Liver (tissue), 9 donors: ENCODE results near the gene FAM117A. TPM values are rescaled to one million over a fixed set of nuclear protein-coding genes. Genes with fewer than 3 reads are reported as not detected.

Source experiments
- DNase-seq: peaks from one replicate; pipeline ENCODE4 v3.0.0-alpha.2; 2017; ENCODE audit warnings: low spot score
- H3K27ac ChIP-seq, 2 donors: one replicate each; pipeline ENCODE4 v1.7.0; 2013; ENCODE audit warnings: inconsistent platforms in 2 of 2, low read length in 2 of 2, control low read depth in 1 of 2, low read depth in 1 of 2, mild to moderate bottlenecking in 1 of 2
- H3K27me3 ChIP-seq, 4 donors: one replicate each; pipeline versions ENCODE4 v1.6.1 to v1.7.0; 2013; ENCODE audit warnings: low read length in 3 of 4, inconsistent platforms in 1 of 4, mild to moderate bottlenecking in 1 of 4, moderate library complexity in 1 of 4; ENCODE audit not compliant: control insufficient read depth in 4 of 4, insufficient read depth in 4 of 4
- H3K36me3 ChIP-seq, 4 donors: one replicate each; pipeline versions ENCODE4 v1.6.1 to v1.7.0; 2013; ENCODE audit warnings: low read length in 3 of 4, mild to moderate bottlenecking in 3 of 4, low read depth in 1 of 4, moderate library complexity in 1 of 4; ENCODE audit not compliant: control insufficient read depth in 4 of 4, insufficient read depth in 3 of 4
- H3K4me1 ChIP-seq, 4 donors: one replicate each; pipeline versions ENCODE4 v1.6.1 to v1.7.0; 2013; ENCODE audit warnings: low read length in 3 of 4, mild to moderate bottlenecking in 3 of 4, moderate library complexity in 1 of 4; ENCODE audit not compliant: control insufficient read depth in 4 of 4, insufficient read depth in 4 of 4
- H3K4me3 ChIP-seq, 3 donors: one replicate each; pipeline versions ENCODE4 v1.6.1 to v1.7.0; 2013; ENCODE audit warnings: low read length in 3 of 3, control low read depth in 1 of 3, low read depth in 1 of 3, mild to moderate bottlenecking in 1 of 3
- H3K9ac ChIP-seq, 2 donors: one replicate each; pipeline ENCODE4 v1.7.0; 2013; ENCODE audit warnings: low read length in 2 of 2, mild to moderate bottlenecking in 2 of 2, moderate library complexity in 2 of 2, control low read depth in 1 of 2, low read depth in 1 of 2
- H3K9me3 ChIP-seq, 4 donors: one replicate each; pipeline versions ENCODE4 v1.6.1 to v1.7.0; 2013; ENCODE audit warnings: low read length in 3 of 4; ENCODE audit not compliant: control insufficient read depth in 4 of 4
- EGR1 ChIP-seq, 2 donors: IDR thresholded peaks; 2 replicates each; pipeline ENCODE4 v1.6.1; 2016 to 2018; ENCODE audit warnings: antibody characterized with exemption in 2 of 2, low read depth in 2 of 2
- FOXA1 ChIP-seq: IDR thresholded peaks from 2 replicates; pipeline ENCODE4 v1.6.1; 2016; ENCODE audit warnings: antibody characterized with exemption
- FOXA2 ChIP-seq: IDR thresholded peaks from 2 replicates; pipeline ENCODE4 v1.6.1; 2016; ENCODE audit warnings: antibody characterized with exemption
- GABPA ChIP-seq, 2 donors: IDR thresholded peaks in 1 of 2; conservative IDR thresholded peaks in 1 of 2; 2 replicates each; pipeline ENCODE4 v1.6.1; 2016; ENCODE audit warnings: antibody characterized with exemption in 2 of 2, mild to moderate bottlenecking in 1 of 2, moderate library complexity in 1 of 2
- HNF4A ChIP-seq, 2 donors: conservative IDR thresholded peaks; 2 replicates each; pipeline ENCODE4 v1.6.1; 2016; ENCODE audit warnings: antibody characterized with exemption in 2 of 2, mild to moderate bottlenecking in 2 of 2
- HNF4G ChIP-seq: IDR thresholded peaks from 2 replicates; pipeline ENCODE4 v1.6.1; 2016; ENCODE audit warnings: antibody characterized with exemption
- JUND ChIP-seq, 2 donors: IDR thresholded peaks; 2 replicates each; pipeline ENCODE4 v1.6.1; 2016; ENCODE audit warnings: antibody characterized with exemption in 2 of 2
- NR2F2 ChIP-seq: IDR thresholded peaks from 2 replicates; pipeline ENCODE4 v1.6.1; 2016; ENCODE audit warnings: antibody characterized with exemption
- RAD21 ChIP-seq, 2 donors: IDR thresholded peaks; 2 replicates each; pipeline ENCODE4 v1.6.1; 2016; ENCODE audit warnings: antibody characterized with exemption in 2 of 2, mild to moderate bottlenecking in 2 of 2
- RXRA ChIP-seq, 2 donors: IDR thresholded peaks; 2 replicates each; pipeline ENCODE4 v1.6.1; 2017 to 2018; ENCODE audit warnings: antibody characterized with exemption in 2 of 2, mild to moderate bottlenecking in 1 of 2
- SP1 ChIP-seq: IDR thresholded peaks from 2 replicates; pipeline ENCODE4 v1.6.1; 2018; ENCODE audit warnings: antibody characterized with exemption, mild to moderate bottlenecking
- TAF1 ChIP-seq: conservative IDR thresholded peaks from 2 replicates; pipeline ENCODE4 v1.6.1; 2016; ENCODE audit warnings: antibody characterized with exemption, mild to moderate bottlenecking
- YY1 ChIP-seq: IDR thresholded peaks from 2 replicates; pipeline ENCODE4 v1.6.1; 2016; ENCODE audit warnings: antibody characterized with exemption, mild to moderate bottlenecking
- WGBS: extraction: QIAGEN DNeasy Blood & Tissue Kit; methylation state at CpG from one replicate; pipeline ENCODE4 v1.1.7; 2013; 5-methylcytosine and 5-hydroxymethylcytosine counted together
- polyA plus RNA-seq, 2 donors: library from polyadenylated mRNA; stranded (reverse) in 1 of 2; unstranded in 1 of 2; fragments of 200-250 nt in 1 of 2; fragments of >200 nt in 1 of 2; fragmentation: Nextera tagmentation in 1 of 2; extraction: Ambion mirVana in 1 of 2; gene quantifications; one replicate each; pipeline versions ENCODE4 v1.2.1 to v1.2.3, GENCODE V29; 2013 to 2015
- total RNA-seq, 2 donors: library from RNA; depleted of rRNA; stranded (reverse); fragments of >200 nt; gene quantifications; one replicate each; pipeline ENCODE4 v1.2.3, GENCODE V29; 2014
- TF ChIP-seq, protein P1 (sequence below): IDR thresholded peaks from 2 replicates; pipeline ENCODE4 v1.6.1; 2016; ENCODE audit warnings: antibody characterized with exemption
- TF ChIP-seq, protein P2 (sequence below): fragments of 150-350 bp; IDR thresholded peaks from 2 replicates; pipeline ENCODE4 v1.5.1; 2017; ENCODE audit warnings: improper control_type of control experiment, low read depth, low read length; ENCODE audit not compliant: missing input control
- TF ChIP-seq, protein P3 (sequence below): IDR thresholded peaks from 2 replicates; pipeline ENCODE4 v1.6.1; 2016; ENCODE audit warnings: antibody characterized with exemption
- TF ChIP-seq, protein P4 (sequence below): IDR thresholded peaks from 2 replicates; pipeline ENCODE4 v1.6.1; 2016; ENCODE audit warnings: antibody characterized with exemption, mild to moderate bottlenecking
- TF ChIP-seq, protein P5 (sequence below): IDR thresholded peaks from 2 replicates; pipeline ENCODE4 v1.6.1; 2016; ENCODE audit warnings: antibody characterized with exemption
- donor health status: healthy.
- donor health status: healthy.
- donor health status: healthy.
- donor health status: healthy.
- donor health status: healthy.

The FAM117A gene
- total and polyA plus RNA-seq, 4 donors = 4.5 to 39.3 (median 5.5) TPM

DNA sequence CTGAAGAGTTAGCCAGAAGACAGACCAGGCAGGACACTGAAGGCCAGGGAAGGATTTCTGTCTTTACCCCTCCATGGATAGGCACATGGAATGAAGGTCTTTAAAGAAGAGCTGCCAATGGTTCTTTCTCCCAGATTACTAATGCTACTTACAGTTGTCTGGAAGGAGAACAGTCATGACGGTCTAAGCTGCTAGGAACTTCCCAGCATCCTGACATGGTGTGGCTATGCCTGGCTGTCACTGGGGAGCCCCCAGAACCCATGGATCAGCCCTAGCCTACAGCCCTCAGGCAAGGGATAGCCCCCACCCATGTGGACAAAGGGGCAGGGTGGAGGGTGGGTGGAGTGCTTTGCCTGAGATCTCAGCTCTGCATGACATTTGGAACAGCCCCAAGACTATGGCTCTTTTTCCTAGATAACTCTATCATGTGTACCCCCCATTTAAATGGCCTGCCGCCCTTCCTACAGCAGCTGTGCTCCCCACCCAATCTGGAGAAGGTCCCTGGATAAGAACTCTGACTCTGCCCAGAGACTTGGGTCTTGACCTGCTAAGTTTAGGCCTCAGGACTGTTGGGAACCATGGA lies 15.3 kb upstream of the FAM117A start:
- no peak overlapping the region for H3K27ac ChIP-seq
- TF ChIP-seq HNF4A (conservative IDR thresholded peaks at IDR 0.05) (no peak), SP1 (no peak), GABPA (IDR thresholded peaks at IDR 0.05 in 1 of 2, conservative IDR thresholded peaks at IDR 0.05 in 1 of 2) (no peak), JUND (IDR thresholded peaks at IDR 0.05) (no peak), FOXA2 (no peak), TAF1 (no peak), YY1 (no peak), EGR1 (IDR thresholded peaks at IDR 0.05; ENCODE audit: low read depth in 2 of 2) (no peak), FOXA1 (no peak), RAD21 (IDR thresholded peaks at IDR 0.05) (no peak), NR2F2 (no peak), HNF4G (no peak), RXRA (IDR thresholded peaks at IDR 0.05) (no peak)
- TF ChIP-seq, protein P1, sequence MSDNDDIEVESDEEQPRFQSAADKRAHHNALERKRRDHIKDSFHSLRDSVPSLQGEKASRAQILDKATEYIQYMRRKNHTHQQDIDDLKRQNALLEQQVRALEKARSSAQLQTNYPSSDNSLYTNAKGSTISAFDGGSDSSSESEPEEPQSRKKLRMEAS = no peak
- TF ChIP-seq, protein P2, sequence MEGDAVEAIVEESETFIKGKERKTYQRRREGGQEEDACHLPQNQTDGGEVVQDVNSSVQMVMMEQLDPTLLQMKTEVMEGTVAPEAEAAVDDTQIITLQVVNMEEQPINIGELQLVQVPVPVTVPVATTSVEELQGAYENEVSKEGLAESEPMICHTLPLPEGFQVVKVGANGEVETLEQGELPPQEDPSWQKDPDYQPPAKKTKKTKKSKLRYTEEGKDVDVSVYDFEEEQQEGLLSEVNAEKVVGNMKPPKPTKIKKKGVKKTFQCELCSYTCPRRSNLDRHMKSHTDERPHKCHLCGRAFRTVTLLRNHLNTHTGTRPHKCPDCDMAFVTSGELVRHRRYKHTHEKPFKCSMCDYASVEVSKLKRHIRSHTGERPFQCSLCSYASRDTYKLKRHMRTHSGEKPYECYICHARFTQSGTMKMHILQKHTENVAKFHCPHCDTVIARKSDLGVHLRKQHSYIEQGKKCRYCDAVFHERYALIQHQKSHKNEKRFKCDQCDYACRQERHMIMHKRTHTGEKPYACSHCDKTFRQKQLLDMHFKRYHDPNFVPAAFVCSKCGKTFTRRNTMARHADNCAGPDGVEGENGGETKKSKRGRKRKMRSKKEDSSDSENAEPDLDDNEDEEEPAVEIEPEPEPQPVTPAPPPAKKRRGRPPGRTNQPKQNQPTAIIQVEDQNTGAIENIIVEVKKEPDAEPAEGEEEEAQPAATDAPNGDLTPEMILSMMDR = no peak
- TF ChIP-seq, protein P3, sequence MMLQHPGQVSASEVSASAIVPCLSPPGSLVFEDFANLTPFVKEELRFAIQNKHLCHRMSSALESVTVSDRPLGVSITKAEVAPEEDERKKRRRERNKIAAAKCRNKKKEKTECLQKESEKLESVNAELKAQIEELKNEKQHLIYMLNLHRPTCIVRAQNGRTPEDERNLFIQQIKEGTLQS = no peak
- TF ChIP-seq, protein P4, sequence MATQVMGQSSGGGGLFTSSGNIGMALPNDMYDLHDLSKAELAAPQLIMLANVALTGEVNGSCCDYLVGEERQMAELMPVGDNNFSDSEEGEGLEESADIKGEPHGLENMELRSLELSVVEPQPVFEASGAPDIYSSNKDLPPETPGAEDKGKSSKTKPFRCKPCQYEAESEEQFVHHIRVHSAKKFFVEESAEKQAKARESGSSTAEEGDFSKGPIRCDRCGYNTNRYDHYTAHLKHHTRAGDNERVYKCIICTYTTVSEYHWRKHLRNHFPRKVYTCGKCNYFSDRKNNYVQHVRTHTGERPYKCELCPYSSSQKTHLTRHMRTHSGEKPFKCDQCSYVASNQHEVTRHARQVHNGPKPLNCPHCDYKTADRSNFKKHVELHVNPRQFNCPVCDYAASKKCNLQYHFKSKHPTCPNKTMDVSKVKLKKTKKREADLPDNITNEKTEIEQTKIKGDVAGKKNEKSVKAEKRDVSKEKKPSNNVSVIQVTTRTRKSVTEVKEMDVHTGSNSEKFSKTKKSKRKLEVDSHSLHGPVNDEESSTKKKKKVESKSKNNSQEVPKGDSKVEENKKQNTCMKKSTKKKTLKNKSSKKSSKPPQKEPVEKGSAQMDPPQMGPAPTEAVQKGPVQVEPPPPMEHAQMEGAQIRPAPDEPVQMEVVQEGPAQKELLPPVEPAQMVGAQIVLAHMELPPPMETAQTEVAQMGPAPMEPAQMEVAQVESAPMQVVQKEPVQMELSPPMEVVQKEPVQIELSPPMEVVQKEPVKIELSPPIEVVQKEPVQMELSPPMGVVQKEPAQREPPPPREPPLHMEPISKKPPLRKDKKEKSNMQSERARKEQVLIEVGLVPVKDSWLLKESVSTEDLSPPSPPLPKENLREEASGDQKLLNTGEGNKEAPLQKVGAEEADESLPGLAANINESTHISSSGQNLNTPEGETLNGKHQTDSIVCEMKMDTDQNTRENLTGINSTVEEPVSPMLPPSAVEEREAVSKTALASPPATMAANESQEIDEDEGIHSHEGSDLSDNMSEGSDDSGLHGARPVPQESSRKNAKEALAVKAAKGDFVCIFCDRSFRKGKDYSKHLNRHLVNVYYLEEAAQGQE = no peak
- TF ChIP-seq, protein P5, sequence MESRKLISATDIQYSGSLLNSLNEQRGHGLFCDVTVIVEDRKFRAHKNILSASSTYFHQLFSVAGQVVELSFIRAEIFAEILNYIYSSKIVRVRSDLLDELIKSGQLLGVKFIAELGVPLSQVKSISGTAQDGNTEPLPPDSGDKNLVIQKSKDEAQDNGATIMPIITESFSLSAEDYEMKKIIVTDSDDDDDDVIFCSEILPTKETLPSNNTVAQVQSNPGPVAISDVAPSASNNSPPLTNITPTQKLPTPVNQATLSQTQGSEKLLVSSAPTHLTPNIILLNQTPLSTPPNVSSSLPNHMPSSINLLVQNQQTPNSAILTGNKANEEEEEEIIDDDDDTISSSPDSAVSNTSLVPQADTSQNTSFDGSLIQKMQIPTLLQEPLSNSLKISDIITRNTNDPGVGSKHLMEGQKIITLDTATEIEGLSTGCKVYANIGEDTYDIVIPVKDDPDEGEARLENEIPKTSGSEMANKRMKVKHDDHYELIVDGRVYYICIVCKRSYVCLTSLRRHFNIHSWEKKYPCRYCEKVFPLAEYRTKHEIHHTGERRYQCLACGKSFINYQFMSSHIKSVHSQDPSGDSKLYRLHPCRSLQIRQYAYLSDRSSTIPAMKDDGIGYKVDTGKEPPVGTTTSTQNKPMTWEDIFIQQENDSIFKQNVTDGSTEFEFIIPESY = no peak
- no peaks in the 10 kb centered on the region for H3K9me3 ChIP-seq
- WGBS = 95% methylated on average over 2 of the region's 2 CpGs
- H3K27me3 ChIP-seq = no peaks in the 10 kb centered on the region
- DNase-seq = peak; percentile 70
- no peaks in the 10 kb centered on the region for H3K4me1 ChIP-seq
- H3K9ac ChIP-seq = no peak overlapping the region
- no peak overlapping the region for H3K4me3 ChIP-seq
- H3K36me3 ChIP-seq = no peaks in the 10 kb centered on the region
